GM21528 (cell line): ENCODE data around the gene CD163L1.
"Not testable (repeated sequence)": the region's sequence is repeated elsewhere in the genome, so short reads cannot be mapped to it uniquely, and the experiment has no call there.

ENCODE experiments used
- ATAC-seq: cut with Tn5 transposase; IDR thresholded peaks from one replicate; pipeline ENCODE4 v1.9.1; 2021; ENCODE audit warnings: mild to moderate bottlenecking, moderate library complexity; ENCODE audit not compliant: unreplicated experiment, low FRiP score

CD163L1 gene

DNA sequence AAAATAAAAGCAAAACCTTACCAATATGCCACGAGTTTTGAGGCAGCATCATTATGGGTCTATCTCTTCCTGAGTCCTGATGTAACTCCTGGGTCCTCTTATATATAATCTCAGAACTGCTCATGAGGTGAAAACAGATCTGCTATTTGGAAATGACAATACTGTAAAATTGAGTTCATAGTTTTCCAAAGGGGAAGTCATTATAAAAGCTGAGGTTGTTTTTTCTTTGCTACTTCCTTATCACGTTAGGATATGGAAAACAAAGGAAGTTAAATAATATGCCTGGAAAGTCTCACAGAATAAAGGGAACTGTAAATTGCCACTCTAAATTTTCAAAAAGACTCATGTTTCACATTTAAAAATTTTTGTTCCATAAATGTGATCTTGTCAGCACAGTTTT, at the start of gene CD163L1:
Gene CD163L1 (minus strand): TSS at position 78 of the 400 bp plus-strand sequence. CDS start 26 bp downstream, at position 52.
- ATAC-seq, result no peak

DNA sequence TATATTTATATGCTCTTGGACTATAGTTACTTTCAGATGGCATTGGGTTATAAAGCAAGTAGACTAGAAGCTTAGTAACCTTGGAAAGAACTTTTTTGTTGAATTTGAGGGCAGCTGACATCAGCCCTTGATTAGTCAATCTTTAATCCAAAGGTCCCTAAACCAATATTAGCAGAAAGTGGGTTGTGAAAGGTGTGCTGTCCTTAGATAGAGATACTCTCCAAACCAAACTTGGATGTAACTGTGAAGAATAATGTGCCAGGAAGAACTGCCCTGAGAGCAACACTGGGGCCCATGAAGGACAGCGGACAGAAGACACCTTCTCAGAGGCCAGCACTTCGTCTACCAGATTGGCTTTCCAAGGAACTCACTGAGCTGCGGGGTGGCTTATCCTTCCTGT, 49.1 kb upstream of the CD163L1 start:
- no peak for ATAC-seq

DNA sequence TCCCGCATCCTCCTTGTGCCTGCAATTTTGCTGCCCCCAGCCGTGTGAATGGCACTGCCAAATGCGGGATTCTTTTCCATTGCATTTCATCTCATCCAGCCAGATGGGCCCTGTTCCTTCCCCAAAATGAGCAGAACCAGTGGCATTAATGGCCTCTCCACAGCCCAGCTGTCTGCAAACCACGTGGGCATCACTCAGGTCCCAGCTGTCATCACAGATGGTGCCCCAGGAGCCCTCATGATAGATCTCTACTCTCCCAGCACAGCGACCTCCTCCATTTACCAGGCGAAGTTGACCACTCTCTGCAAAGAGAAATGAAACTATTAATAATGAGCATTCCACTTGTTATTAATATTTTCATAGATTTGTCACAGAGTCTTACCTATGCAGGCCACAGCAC, 42.6 kb upstream of the CD163L1 start:
- no peak for ATAC-seq

DNA sequence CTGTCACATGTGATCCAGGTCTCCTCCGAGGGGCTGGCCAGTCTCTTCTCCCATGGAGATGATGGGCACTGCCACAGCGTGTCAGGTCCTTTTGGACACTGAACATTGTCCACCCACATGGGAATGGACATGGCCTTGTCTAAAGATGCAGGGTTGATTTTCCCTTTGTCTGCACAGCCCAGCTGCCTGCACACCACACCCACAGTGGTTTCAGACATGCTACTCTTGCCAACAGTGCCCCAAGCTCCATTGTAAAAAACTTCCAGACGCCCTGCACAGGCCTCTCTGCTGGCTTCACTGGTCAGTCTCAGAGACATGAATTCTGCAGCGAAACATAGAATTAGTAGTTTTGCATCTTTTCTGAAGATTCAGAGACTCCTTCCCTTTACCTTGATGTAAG, 41.1 kb upstream of the CD163L1 start:
- no peak for ATAC-seq

DNA sequence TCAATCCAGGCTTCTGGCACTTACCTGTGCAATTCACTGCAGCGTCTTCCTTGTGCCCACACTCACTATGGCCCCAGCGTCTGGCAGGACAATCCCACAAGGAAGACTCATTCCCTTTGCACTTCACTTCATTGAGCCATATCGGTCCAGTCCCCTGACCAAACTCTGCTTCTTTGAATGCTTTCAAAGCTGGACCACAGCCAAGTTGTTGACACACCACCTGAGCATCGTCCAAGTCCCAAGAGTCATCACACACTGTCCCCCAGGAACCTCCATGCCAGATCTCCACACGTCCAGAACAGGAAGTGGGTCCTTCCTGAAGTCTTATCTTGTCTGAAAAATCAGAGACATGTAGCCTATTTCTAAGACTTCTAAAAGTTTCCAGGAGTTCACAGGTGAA, 39.4 kb upstream of the CD163L1 start:
- no peak for ATAC-seq

DNA sequence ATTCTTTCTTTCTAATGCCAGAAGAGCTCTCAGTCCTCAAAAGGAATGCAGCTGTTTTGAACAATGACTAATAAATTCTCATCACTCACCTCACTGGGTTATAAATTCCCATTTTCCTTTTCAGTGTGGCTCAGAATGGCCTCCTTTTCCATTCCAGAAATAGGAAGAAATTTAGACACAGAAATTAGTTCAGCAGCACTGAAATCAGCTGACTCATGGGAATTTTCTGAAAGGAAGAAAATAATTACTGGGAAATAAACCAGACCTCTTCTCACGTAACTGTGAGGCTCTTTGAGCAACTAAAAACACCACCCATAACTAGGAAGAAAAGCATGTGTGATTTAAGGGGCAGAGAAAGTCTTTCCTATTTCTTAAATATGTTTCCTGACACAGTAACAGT, 35.8 kb upstream of the CD163L1 start:
- ATAC-seq, result no peak

DNA sequence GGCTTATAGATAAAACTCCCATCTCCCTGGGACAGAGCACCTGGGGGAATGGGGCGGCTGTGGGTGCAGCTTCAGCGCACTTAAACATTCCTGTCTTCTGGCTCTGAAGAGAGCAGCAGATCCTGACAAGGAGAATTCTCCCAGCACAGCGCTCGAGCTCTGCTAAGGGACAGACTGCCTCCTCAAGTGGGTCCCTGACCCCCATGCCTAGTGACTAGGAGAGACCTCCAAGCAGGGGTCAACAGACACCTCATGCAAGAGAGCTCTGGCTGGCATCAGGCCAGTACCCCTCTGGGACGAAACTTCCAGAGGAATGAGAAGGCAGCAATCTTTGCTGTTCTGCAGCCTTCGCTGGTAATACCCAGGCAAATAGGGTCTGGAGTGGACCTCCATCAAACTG, 28.1 kb upstream of the CD163L1 start:
- no peak for ATAC-seq

DNA sequence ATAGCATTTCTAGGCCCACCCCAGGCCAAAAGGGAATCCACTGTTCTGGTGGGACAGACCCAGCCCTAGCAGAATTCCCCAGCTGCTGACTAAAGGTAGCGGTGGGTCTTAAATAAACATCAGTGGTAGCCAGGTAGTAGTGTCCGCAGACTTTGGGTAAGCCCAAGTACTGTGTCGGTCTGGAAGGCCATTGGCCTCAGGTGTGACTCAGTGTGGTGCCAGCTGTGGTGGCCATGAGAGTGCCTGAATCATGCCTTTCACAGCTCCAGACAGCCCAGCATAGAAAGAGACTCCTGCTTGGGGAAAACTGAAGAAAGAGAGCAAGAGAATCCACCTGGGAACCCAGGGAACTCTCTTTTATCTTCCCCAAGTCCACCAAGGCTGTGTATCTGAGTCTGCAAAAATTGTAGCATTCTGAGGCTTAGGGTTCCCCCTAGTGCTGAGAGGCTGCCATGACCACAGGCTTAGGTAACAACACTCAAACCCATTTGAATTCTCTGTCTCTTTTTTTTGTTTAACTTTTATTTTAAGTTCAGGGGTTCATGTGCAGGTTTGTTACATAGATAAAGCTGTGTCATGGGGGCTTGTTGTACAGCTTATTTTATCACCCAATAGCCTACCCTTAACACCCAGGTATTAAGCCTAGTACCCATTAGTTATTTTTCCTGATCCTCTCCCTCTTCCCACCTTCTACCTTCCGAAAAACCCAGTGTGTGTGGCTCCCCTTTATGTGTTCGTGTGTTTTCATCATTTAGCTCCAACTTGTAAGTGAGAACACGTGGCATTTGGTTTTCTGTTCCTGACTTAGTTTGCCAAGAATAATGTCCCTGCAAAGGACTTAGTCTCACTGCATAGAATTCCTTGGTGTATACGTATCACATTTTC, 16.7 kb upstream of the CD163L1 start:
- ATAC-seq, result no peak

DNA sequence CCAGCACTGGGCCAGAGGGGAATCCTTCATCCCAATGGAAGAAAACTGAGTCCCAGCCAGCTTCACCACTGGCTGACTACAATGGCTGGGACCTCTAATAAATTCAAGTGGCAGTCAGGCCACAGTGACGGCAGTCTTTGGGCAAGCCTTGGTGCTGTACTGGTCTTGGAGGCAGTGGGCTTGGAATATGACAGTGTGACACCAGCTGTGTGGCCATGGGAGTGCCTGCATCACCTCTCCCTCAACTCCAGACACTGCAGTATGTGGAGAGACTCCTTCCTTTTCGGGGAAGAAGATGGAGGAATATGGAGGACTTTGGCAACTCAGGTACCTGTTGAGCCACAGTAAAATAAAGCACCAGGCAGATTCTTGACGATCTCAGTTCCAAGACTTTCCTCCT, 16.0 kb upstream of the CD163L1 start:
- no peak for ATAC-seq

DNA sequence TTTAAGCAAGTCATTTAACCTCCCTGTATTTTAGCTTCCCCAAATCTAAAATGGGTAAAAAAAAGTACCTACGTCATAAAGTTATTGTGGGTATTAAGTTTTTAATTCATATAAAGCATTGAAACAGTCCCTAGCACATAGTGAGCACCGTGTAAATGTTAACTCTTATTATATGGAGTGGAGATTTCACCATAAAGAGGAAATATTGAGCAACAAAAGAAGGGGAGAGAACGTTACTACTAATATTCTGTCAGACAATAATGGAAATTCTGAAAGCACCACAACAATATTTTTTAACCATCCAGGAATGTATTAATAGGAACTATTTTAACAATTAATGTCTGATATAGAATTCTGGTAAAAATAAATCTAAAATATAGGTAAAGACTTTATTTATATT, 7.8 kb upstream of the CD163L1 start:
- ATAC-seq, result no peak

DNA sequence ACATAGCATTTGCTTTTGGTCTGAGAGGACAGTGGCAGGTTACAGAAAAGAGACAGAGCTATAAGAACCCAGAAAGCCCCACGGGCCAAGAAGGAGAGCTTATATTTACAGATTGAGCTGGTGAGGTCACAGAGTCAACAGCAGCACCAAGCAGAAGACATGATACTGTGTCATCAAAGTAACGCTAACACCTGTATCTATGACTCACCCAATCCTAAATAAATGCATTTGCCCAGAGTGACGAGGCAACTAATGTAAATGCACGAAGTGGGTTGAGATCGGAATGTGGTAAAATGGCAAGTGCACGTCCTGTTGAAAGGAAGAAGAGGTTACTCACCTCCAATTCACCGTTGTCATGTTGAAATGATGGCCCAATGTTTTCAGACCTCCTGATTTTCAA, 6.7 kb upstream of the CD163L1 start:
- no peak for ATAC-seq

DNA sequence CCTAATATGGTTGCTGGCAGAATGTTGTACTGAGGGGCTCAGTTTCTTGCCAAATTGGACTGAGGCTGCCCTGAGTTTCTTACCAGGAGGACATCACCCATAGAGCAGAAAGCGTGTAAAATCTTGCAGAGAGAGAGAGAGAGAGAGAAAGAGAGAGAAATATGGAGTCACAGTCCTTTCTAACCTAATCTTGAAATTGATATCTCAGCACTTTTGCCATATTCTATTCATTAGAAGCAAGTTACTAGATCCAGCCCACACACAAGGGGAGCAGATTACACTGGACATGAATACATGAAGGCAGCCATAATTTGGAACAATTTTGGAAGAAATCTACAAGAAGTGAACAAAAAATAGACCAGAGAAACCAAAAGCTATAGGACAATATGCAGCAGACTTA, 4.1 kb upstream of the CD163L1 start:
- no peak for ATAC-seq

DNA sequence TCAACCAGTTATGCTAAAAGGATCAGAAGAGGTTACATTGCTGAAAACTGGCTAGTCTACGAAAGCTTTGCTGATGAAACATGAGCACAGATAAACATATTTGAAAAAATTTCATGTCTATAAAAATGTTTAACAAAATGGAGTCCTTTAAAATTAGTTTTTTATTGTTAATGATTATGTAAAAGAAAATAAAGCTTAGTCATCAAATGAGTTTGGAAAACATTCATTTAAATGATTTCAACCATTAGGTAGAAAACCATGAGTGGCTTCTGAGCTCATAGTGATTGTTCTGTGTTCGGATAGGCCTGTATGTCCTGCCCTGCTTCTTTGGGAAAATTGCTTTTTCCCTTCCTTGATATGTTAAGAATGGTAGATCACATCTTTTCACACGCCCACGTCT, 584 bp upstream of the CD163L1 start:
- no peak for ATAC-seq

DNA sequence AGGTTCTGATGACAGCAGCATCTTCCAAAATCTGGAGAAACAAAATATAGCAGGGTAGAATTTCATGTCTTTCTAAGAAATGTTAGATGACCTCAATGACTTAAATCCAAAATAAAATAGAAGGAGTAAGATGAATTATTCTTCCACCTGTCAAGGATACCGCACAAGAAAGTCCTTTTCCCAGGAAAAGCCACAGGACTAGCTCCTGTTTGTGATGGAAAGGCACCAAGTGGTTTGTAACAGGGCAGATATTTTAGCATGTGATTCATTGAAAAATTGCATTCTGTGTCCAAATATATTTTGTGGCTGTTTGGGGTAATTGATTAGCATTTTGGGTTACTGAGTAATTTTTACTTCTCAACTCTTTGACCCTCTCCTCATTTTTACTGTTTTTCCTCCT, 2.7 kb downstream of the CD163L1 start:
- ATAC-seq, result no peak

DNA sequence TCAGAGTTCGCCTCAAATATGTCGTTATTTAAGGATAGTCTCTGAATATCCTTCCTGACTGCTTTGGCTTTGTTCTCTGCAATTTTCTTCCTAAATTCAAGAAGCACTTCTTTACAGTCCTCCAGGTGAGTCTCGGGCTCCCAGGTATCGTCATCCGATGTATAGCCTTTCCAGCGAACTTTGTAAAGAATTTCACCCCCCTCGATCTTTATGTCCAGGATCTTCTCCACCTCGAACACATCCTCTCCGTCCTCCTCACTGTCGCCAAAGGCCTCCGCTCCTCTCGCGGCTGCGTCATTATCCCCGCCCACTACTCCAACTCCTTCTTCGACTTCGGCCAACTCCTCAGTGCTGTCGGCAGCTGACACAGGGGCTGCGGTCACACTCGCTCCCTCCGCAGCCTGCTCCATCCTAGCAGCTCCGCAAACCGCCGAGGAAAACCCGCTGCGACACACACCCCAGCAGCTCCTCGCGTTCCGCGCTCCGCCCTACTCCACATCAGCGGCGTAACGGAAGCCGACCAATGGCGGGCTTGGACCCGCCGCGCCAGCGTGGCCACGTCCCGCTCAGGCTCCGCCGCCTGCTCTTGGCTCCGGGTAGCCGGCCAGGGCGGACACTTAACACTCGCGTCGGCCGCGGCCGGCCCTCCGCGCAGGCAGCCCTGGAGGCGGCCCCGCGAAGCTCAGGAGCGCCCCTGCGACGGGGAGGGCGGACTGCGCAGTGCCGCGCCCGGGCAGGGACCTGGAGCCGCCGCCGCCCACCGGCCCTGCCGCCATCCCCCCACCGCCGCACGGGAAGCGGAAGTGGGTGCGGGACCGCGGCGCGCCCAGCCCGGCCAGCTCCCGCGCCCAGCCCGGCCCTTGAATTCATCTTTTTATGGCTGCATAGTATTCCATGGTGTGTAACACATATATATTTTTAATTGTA, 4.1 kb downstream of the CD163L1 start:
- no peak for ATAC-seq

DNA sequence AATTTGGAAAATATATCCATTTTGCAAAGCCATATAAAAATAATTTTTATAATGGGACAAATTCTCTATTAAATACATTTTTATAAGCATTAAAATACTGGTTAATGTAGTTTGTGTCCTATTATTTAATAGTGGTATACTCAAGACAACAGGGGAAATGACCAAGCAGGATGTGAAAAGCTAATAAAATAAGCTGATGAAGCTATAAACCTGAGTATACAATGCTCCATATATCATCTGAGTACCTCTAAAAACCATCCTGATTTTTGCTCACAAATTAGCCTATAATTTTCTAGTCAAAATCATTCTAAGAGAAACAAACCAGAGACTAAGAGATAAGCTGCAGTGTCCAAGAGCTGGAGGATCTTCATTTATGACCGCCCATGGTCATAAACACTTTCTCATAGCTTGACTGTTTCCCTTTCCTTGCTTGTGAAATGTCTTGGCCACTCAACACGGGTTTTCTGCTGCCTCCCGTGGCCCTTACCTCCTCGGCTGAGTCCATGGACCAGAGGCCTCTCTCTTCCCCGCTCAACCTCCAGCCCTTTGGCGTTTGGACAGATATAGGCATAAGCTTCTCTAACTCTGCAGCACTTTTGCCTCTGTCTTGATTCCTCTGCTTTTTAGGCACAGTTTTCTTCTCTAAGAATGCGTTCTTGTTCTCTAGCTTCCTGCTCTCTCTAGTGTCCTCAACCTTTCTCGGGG, 5.5 kb downstream of the CD163L1 start:
- not testable (repeated sequence) for ATAC-seq

DNA sequence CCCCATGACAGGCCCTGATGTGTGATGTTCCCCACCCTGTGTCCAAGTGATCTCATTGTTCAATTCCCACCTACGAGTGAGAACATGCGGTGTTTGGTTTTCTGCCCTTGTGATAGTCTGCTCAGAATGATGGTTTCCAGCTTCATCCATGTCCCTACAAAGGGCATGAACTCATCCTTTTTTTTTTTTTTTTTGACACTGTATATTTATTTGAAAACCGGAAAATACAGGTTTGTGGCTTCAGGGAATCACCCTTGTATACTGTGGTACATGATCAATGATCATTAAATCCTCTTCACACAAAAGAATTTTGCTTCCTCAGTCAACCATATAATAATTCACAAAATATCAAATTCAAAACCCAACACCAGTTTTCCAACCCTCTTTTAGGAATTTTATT, 6.5 kb downstream of the CD163L1 start:
- ATAC-seq, result not testable (repeated sequence)

DNA sequence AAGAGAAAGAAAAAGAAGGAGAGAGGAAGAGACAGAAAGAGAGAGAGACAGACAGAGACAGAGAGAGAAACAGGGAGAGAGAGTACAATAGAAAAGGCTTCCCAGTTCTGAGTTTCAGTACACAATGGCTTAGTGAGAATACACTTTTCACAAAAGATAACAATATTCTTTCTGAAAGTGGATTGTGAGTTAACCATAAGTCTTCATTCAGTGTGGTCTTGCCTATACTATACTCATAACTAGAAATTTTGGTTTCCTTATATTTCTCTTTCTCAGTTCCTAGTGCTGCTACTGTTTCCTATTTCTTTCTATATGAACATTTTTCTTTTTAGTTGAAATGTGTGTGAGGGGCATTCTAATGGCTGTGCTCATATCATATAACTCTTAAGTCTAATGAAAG, 9.3 kb downstream of the CD163L1 start:
- no peak for ATAC-seq

DNA sequence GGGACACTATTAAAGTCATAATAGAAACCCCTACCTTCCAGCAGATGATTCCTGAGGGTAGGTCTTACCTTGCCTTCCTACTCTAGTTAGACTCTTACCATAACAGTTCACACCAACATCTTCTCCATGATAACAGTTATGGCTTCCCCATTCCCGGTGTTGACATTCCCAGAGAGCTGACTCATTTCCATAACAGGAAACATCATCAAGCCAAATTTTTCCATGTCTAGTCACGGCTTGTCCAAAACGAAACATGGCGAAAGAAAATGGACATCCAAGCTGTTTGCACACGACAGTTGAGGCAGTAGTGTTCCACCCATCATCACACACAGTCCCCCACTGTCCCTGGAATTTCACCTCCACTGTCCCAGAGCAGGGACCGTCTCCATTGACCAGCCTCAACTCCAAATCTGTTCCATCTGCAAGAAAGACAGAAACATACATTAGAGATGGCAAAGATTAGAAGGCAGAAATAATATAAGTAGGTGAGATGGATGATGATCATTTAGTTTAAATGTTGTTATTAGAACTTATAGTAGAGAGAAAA, 10.6 kb downstream of the CD163L1 start:
- ATAC-seq, result no peak

DNA sequence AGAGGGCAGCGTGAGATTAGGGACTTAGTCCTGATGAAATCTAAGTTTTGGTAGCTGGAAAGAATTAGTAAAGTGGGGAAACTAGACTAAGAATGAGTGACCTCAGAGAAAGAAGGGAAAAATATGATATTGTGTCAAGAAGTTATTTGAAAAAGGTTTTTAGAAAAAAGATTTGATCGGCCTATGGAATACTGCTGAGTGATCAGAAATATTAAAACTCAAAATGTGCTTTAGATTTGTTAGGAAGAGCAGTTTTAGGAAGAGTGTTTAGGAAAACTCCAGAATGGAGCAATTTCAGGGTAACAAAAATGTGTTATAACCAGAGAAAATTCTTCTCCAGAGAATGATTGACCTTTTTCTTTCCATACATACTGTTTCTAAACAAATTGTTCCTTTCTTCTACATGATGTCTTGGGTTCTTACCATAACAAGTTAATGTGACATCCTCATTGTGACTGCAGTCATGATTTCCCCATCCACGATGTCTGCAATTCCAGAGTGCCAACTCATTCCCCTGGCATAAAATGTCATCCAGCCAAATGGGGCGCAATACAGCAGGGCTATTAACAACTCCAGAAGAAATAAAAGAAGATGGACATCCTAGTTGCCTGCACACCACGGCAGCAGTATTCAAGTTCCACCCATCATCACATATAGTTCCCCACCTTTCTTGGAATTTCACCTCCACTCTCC, 11.8 kb downstream of the CD163L1 start:
- no peak for ATAC-seq
